NOMO-1 treated with DMSO at 0.1 percent for 48 hours (cell line): ENCODE results near the gene ABCC6.
A peak's percentile ranks its signal among the peaks of the same experiment; 100 is the strongest.

ENCODE experiments used
- DNase-seq: peaks from one replicate; lab custom pipeline; 2025; ENCODE audit not compliant: unreplicated experiment; lab: John Stamatoyannopoulos, UW

ABCC6 gene

DNA sequence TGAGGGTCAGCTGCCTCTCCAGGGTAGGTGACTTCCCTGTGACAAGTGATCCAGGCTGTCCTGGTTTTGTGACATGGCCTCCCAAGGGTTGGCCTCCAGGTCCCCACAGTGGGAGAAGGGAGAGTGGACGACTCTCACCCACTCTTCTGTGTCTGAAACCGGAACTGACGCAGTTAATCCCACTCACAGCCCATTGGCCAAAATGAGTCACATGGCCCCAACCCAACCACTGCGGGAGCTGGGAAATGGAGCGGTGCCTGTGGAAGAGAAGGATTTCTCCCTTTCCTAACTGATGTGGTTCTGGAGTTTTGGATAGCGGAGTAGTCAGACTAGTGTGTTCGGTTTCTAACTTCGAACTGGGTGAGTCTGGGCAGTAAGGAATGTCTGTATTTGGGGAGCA is 79.4 kb downstream of the ABCC6 start:
- DNase-seq = no peak

- peak; percentile 39 for DNase-seq
Observed at GRCh38 chr16:16143038-16143763, 80.1 kb downstream of the ABCC6 start.

DNA sequence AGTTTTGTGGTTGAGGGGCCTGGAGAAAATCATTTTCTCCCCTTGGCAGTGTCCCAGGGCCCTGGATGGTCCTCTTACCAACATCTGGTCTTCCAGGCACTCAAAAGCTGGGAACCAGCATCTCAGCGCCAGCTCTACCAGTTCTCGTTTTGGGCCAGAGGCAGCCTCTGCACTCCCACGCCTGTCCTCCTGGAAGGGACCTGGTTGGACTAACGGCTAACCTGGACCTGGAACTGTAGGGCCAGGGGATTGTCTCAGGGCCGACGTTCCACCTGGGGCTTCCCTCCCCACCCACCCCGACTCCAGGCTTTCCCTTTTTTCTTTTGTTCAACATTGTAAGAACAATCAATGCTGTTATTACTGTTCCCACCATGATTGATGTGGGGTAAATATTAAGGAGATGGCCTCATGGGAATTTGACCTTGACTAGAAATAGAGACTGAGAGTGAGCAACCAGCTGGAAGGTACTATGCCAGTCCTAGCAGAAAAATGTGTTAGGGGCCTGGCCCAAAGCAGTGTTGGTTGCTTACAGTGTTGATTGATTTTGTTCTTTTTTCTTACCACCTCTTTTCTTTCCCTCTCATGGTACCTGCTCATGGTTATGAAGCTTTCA is 81.4 kb downstream of the ABCC6 start:
- no peak for DNase-seq

DNA sequence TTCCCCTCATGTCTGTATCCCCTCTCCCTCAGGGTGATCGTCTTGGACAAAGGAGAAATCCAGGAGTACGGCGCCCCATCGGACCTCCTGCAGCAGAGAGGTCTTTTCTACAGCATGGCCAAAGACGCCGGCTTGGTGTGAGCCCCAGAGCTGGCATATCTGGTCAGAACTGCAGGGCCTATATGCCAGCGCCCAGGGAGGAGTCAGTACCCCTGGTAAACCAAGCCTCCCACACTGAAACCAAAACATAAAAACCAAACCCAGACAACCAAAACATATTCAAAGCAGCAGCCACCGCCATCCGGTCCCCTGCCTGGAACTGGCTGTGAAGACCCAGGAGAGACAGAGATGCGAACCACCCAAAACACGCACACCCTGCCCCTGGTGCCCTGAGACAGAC is 82.2 kb downstream of the ABCC6 start:
- no peak for DNase-seq

GRCh38 chr16:16140537-16140936 is 82.8 kb downstream of the ABCC6 start:
- no peak for DNase-seq

GRCh38 chr16:16139806-16140205 is 83.5 kb downstream of the ABCC6 start:
- DNase-seq = no peak

GRCh38 chr16:16139061-16139460 is 84.2 kb downstream of the ABCC6 start:
- DNase-seq = no peak

- DNase-seq = no peak
Observed at GRCh38 chr16:16138034-16138635, 85.2 kb downstream of the ABCC6 start.

DNA sequence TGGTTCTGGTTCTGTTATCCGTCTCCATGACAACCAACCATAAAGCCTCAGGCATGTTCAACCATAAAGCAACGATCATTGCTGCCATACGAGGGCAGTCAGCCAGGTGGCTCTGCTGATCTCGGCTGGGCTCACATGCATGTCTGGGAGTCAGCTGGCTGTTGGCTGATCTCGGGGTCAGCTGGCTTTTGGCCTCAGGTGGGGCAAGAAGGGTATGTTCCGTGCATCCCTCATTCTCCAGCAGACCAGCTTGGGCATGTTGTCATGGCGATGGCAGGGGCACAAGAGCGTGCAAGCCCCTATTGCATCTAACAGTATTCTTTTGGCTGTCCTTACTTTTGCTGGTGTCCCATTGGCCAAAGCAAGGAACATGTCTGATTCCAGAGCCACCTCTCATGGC is 86.2 kb downstream of the ABCC6 start:
- DNase-seq = no peak

DNA sequence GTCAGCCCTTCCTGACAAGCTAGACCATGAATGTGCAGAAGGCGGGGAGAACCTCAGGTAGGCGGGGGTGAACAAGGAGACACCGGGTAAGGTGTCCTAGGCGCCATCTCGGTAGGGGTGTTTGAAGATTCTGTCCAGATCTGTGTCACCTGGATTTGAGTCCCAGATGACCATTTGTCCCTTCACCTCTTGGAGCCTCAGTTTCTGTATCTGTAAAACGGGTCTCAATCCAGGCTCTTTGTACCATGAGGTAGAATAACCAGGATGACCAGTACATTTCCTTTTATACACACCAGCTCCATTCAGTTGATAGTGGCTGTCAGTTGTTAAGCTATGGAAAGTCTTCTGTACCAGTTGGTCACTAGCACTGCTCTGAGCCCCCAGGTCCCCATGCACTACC is 86.7 kb downstream of the ABCC6 start:
- no peak for DNase-seq

GRCh38 chr16:16133943-16134604 is 89.2 kb downstream of the ABCC6 start:
- no peak for DNase-seq

DNA sequence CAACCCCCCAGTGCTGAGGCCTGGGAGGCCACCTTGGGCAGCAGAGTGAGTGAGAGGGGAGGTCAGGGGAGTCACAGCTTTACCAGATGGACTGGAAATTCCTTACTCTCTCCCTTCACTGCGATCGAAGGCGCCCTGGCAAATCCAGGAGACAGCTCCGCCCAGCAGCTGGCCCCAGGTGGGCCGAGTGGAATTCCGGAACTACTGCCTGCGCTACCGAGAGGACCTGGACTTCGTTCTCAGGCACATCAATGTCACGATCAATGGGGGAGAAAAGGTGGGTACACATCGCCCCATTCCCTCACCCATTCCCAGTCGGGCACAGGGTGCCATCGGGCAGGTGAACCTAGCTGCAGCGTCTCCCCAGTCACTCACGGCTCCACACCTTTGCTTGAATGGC is 91.6 kb downstream of the ABCC6 start:
- no peak for DNase-seq

DNA sequence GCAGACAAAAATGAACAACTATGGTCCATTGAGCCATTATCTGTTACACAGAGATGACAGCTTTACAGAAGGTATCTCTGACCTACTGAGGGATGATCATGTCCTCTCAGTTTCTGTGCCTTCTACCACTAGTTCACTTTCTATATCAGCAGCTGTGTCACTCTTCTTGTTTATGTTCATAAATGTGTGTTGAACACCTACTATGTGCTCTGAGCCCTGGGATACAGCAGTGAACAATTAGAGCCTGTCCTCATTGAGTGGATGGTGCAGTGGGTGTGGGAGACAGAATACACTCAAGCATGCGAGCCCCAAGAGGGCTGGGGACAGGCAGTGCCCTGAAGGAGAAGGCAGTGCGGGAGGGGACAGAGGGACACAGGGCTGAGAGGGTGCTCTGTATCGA is 92.1 kb downstream of the ABCC6 start:
- no peak for DNase-seq

DNA sequence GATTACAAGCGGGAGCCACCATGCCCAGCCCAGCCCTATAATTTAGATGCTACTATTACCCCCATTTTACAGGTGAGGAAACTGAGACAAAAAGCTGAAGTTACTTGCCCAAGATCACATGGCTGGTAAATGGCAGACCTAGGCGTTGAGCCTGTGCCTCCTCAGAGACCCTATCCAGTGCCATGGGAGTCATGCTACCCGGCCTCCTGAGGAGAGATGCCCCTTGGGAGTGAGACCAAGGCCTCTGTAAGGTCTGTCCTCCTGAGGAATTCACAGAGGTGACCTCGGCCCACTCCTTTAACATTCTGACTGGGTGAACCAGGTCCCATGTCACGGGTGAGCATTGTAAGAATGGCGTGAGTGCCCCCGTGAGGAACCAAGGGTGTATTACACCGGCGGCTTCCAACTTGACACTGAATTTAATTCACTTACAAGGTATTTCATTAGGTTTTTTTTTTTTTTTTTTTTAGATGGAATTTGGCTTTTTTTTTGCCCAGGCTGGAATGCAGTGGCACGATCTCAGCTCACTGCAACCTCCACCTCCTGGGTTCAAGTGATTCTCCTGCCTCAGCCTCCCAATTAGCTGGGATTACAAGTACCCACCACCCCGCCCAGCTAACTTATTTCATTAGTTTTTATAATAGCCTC is 95.7 kb downstream of the ABCC6 start:
- DNase-seq = peak; percentile 53

DNA sequence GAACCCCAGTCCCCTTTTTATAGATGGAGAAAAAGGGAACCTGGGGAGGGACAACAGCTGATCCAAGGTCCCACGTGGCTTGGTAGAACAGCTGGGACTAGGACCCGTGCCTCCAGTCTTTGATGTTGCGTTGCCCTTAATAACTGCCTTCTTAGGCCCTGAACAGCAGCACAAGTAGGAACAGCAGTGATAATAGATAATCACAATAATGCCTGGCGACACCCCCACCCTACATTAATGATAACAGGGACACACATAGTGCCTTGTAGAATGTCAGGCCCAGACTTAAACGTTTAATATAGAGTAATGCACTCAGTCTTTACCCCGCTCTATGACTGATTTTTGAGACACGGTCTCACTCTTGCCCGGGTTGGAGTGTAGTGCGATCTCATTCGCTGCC is 96.4 kb downstream of the ABCC6 start:
- DNase-seq = no peak

- no peak for DNase-seq
Observed at GRCh38 chr16:16124974-16125373, 98.3 kb downstream of the ABCC6 start.

GRCh38 chr16:16124438-16124837 is 98.9 kb downstream of the ABCC6 start:
- DNase-seq = no peak

- no peak for DNase-seq
Observed at GRCh38 chr16:16122264-16122663, 101.0 kb downstream of the ABCC6 start.

- no peak for DNase-seq
Observed at GRCh38 chr16:16121185-16121727, 102.0 kb downstream of the ABCC6 start.

DNA sequence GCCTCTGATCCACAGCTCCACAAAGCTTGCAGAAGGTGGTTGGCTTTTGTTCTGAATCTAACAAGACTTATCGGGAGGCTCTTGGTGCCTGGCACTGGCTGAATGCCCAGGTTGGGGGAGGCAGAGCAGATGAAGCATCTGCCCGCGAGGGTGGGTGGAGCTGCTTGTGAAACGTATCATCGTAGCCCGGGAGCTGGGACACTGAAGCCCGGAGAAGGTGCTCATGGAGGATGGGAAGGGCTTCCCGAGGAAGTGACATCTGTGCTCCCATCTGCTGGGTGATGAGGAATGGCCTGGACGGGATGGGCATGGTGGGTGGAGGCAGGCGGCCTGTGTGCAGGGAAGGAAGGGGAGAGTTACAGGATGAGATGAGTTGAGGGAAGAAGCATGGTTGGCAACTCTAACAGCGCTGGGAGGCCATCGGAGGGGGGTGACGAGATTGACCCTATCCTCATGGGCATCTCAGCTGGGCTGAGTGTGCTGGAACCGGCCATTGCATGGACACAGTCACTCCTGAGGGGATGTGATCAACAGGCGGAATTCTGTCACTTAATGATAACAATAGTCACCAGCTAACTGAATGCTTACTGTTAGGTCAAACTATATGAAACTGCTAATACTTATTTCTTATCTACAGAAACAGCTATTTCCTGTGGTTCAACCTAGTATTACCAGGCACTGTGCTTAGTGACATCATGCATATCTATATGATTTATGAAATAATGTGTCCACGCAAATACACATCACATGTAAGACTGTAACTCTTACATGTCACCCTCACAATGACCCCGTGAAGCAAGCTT is 102.7 kb downstream of the ABCC6 start:
- no peak for DNase-seq

- DNase-seq = no peak
Observed at GRCh38 chr16:16120044-16120381, 103.3 kb downstream of the ABCC6 start.
